Uterus (tissue), 4 donors: Measurements from ENCODE around the gene CHST15. TPM values are rescaled to one million over a fixed set of nuclear protein-coding genes. Genes with fewer than 3 reads are reported as not detected.
A peak's percentile ranks its signal among the peaks of the same experiment; 100 is the strongest.

Experiments used
- DNase-seq, 2 donors: peaks; one replicate each; pipeline ENCODE4 v3.0.0-alpha.2; 2019 to 2020
- H3K27ac ChIP-seq, 2 donors: fragments of 200-600 bp; sonication (generic); 1 replicate in 1 of 2; 2 replicates in 1 of 2; pipeline ENCODE4 v1.5.1; 2016 to 2018
- H3K27me3 ChIP-seq, 2 donors: fragments of 200-600 bp; sonication (generic); one replicate each; pipeline ENCODE4 v1.5.1; 2018 to 2019; ENCODE audit warnings: control low read depth in 1 of 2
- H3K36me3 ChIP-seq, 2 donors: fragments of 200-600 bp; sonication (generic); one replicate each; pipeline ENCODE4 v1.5.1; 2019; ENCODE audit warnings: control low read depth in 1 of 2
- H3K4me1 ChIP-seq, 2 donors: fragments of 200-600 bp; sonication (generic); one replicate each; pipeline ENCODE4 v1.5.1; 2018 to 2019; ENCODE audit warnings: control low read depth in 1 of 2
- H3K4me3 ChIP-seq, 2 donors: fragments of 200-600 bp; sonication (generic); 1 replicate in 1 of 2; 2 replicates in 1 of 2; pipeline ENCODE4 v1.5.1; 2018 to 2019; ENCODE audit warnings: mild to moderate bottlenecking in 1 of 2
- H3K9me3 ChIP-seq, 2 donors: fragments of 200-600 bp; sonication (generic); one replicate each; pipeline ENCODE4 v1.5.1; 2019; ENCODE audit warnings: control low read depth in 1 of 2
- POLR2A ChIP-seq, 2 donors: fragments of 450-650 bp; IDR thresholded peaks; one replicate each; pipeline ENCODE4 v1.6.1; 2016; ENCODE audit warnings: antibody characterized with exemption in 2 of 2, mild to moderate bottlenecking in 1 of 2, moderate library complexity in 1 of 2
- intact Hi-C: fragments of 100-400 bp; cut with DNase I; formaldehyde crosslinking; loops from one replicate; pipeline ENCODE4 v1.15.1; 2023; ENCODE audit warnings: low total_unique reads
- total RNA-seq, 4 donors: library from RNA; depleted of rRNA in 3 of 4; stranded (reverse); fragments of >200 nt in 3 of 4; gene quantifications; one replicate each; pipeline versions ENCODE4 v1.1.0 to v1.2.4, GENCODE V29; 2014 to 2023
- TF ChIP-seq, protein P1 (sequence below), 4 experiments: fragments of 200-600 bp in 2 of 4; fragments of 450-650 bp in 2 of 4; sonication (generic) in 2 of 4; IDR thresholded peaks; one replicate each; pipeline ENCODE4 v1.5.1; 2016 to 2019; ENCODE audit warnings: antibody characterized with exemption in 4 of 4, mild to moderate bottlenecking in 2 of 4, moderate library complexity in 1 of 4
- donor health status: DM: yes; HTN: yes; CAD: no.

CHST15 gene
- total RNA-seq, 4 donors from 2014 or later = 9.7 to 28.5 (median 17.8) TPM

DNA sequence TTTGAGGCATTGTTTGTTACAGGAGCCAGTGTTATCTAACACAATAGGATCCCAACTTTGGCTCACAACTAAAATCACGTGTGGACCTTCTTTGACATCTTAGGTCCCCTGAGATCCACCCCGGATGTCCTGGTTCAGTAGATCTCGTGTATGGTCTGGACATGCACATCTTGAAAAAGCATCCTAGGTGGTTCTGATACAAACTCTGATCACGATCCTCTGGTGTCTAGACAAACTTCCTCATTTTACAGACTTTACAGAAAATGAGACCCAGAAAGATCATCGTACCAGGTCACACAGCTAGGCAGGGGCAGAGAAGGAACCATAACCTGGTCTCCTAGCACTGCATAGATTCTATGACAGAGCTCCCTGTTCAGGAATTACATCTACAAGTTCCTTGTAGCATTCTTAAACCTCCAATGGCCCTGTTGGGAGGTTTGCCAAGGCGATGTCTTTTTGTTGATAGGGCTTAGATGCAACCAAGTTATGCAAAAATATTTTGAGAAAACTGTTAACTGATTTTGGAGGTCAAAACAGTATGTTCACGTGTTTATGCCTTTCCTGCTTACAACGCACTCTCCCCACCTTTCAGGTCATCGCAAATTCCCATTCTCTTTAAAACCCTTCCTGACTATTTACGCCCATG lies 30.8 kb upstream of the CHST15 start:
- H3K9me3 ChIP-seq = no peaks in the 10 kb centered on the region
- TF ChIP-seq POLR2A (IDR thresholded peaks at IDR 0.05) = no peak
- TF ChIP-seq, protein P1, sequence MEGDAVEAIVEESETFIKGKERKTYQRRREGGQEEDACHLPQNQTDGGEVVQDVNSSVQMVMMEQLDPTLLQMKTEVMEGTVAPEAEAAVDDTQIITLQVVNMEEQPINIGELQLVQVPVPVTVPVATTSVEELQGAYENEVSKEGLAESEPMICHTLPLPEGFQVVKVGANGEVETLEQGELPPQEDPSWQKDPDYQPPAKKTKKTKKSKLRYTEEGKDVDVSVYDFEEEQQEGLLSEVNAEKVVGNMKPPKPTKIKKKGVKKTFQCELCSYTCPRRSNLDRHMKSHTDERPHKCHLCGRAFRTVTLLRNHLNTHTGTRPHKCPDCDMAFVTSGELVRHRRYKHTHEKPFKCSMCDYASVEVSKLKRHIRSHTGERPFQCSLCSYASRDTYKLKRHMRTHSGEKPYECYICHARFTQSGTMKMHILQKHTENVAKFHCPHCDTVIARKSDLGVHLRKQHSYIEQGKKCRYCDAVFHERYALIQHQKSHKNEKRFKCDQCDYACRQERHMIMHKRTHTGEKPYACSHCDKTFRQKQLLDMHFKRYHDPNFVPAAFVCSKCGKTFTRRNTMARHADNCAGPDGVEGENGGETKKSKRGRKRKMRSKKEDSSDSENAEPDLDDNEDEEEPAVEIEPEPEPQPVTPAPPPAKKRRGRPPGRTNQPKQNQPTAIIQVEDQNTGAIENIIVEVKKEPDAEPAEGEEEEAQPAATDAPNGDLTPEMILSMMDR (IDR thresholded peaks at IDR 0.05) = no peak
- intact Hi-C loops = no loop called here
- H3K4me3 ChIP-seq = no peak overlapping the region
- H3K36me3 ChIP-seq = no peaks in the 10 kb centered on the region
- no peaks in the 10 kb centered on the region for H3K4me1 ChIP-seq
- H3K27ac ChIP-seq = no peak overlapping the region
- no peak for DNase-seq
- no peaks in the 10 kb centered on the region for H3K27me3 ChIP-seq

DNA sequence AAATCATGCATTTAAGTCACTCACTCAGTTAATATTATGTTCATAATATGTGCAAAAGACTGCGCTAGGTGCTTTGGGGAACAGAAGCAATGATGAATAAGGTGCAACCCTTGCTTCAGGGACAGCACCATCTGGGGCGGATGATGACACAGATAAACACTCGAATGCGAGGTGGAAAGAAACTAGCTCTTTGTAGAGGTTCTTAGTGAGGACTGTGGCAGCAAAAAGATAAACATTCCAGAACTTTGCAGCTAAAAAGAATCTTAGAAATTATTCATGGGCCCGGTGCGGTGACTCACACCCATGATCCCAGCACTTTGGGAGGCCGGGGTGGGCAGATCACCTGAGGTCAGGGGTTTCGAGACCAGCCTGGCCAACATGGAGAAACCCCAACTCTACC lies 29.8 kb upstream of the CHST15 start:
- intact Hi-C loops = no loop called here
- Histone ChIP-seq H3K27ac (no peak overlapping the region), H3K9me3 (no peaks in the 10 kb centered on the region), H3K4me1 (no peaks in the 10 kb centered on the region), H3K4me3 (no peak overlapping the region), H3K36me3 (no peaks in the 10 kb centered on the region), H3K27me3 (no peaks in the 10 kb centered on the region)
- TF ChIP-seq POLR2A (IDR thresholded peaks at IDR 0.05) = no peak
- TF ChIP-seq, protein P1 (IDR thresholded peaks at IDR 0.05) = no peak
- DNase-seq = no peak

DNA sequence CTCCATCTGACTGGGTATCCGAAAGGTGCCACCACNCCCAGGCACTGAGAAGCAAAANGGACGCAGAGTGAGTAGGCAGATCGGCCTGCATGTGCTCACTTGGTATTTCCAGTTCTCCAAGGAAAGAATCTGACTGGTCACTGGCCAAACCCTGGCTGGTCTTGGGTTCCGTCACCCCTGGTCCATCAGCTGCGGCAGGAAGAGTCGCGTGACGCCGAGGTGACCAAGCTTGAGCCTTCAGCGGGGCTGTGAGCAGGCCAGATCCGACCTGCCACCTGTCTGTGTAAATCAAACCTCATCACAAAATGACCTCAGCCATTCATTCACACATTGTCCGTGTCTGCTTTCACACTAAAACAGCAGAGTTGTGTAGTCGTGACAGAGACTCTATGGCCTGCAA lies 28.8 kb upstream of the CHST15 start:
- no peak for DNase-seq
- H3K9me3 ChIP-seq = no peaks in the 10 kb centered on the region
- H3K4me1 ChIP-seq = no peaks in the 10 kb centered on the region
- no peak overlapping the region for H3K4me3 ChIP-seq
- TF ChIP-seq, protein P1 (IDR thresholded peaks at IDR 0.05) = no peak
- no peak for TF ChIP-seq POLR2A (IDR thresholded peaks at IDR 0.05)
- H3K36me3 ChIP-seq = no peaks in the 10 kb centered on the region
- H3K27ac ChIP-seq = no peak overlapping the region
- H3K27me3 ChIP-seq = no peaks in the 10 kb centered on the region
- intact Hi-C loops = no loop called here

DNA sequence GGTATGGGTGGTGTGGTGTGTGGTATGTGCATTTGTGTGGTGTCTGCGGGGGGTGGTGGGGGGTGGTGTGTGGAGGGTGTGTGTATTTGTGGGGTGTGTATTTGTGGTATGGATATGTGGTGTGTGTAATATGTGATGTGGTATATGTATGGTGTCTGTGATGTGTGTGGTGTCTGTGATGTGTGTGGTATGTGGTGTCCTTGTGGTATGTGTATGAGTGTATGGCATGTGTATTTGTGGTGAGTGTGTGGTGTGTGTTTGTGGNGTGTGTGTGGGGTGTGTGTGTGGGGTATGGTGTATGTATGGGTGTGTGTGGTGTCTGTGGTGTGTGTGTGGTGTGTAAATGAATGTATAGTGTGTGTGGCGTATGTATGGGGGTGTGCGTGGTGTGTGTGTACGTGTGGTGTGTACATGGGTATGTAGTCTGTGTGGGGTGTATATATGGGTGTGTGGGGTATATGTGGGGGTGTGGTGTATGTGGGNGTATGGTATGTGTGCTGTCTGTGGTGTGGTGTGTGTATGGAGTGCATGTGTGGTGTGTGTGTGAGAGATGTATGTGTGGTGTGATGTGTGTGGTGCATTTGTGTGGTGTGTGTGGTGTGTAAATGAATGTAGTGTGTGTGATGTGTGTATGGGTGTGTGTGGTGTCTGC lies 27.1 kb upstream of the CHST15 start:
- H3K4me3 ChIP-seq = no peak overlapping the region
- no peaks in the 10 kb centered on the region for H3K36me3 ChIP-seq
- H3K27me3 ChIP-seq = no peaks in the 10 kb centered on the region
- TF ChIP-seq, protein P1 (IDR thresholded peaks at IDR 0.05) = no peak
- TF ChIP-seq POLR2A (IDR thresholded peaks at IDR 0.05) = no peak
- no peak for DNase-seq
- intact Hi-C loops = no loop called here
- H3K9me3 ChIP-seq = no peaks in the 10 kb centered on the region
- H3K4me1 ChIP-seq = no peaks in the 10 kb centered on the region
- H3K27ac ChIP-seq = no peak overlapping the region

DNA sequence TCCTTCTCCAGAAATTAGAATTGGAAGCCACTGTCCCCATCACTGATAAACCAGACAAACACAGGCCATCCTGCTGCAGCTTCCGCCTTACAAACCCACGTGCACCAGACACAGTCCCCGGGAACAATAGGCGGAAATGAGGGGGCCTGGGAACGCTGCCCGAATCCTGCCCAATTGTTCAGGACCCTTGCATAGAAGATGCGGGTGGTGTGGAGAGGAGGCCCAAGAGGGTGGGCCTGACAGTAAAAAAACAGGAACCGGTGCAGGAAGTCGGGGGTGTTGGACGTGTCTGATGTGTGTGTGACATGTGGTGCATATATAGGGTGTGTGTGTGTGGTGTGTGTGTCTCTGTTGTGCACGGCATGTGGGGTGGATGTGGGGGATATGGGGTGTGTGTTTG lies 26.5 kb upstream of the CHST15 start:
- DNase-seq = peak; percentile 27 to 53
- H3K27me3 ChIP-seq = no peaks in the 10 kb centered on the region
- no peaks in the 10 kb centered on the region for H3K36me3 ChIP-seq
- no peak overlapping the region for H3K4me3 ChIP-seq
- no peak overlapping the region for H3K27ac ChIP-seq
- intact Hi-C loops = no loop called here
- H3K9me3 ChIP-seq = no peaks in the 10 kb centered on the region
- no peaks in the 10 kb centered on the region for H3K4me1 ChIP-seq
- TF ChIP-seq POLR2A (IDR thresholded peaks at IDR 0.05) = no peak
- TF ChIP-seq, protein P1 (IDR thresholded peaks at IDR 0.05) = no peak
